ENCODE data around the gene IPO13. TPM values are rescaled to one million over a fixed set of nuclear protein-coding genes. Genes with fewer than 3 reads are reported as not detected.

Gene IPO13
- total and polyA plus RNA-seq, 10 of the 15 experiments (the other 5 are each of a cell fraction or from before 2014, with no cell fraction given) = 7.1 to 26.6 (median 15.9) TPM

GRCh38 chr1:43969746-43970466 lies 23.2 kb downstream of the IPO13 start, which contains the start of gene DPH2 (continued):
- TF ChIP-seq EP300 (IDR thresholded peaks at IDR 0.05; ENCODE audit: borderline replicate concordance in 1 of 2, control insufficient read depth in 1 of 2, low read depth in 2 of 2, low read length in 2 of 2) (no peak), MXI1 (IDR thresholded peaks at IDR 0.05; ENCODE audit: low read depth, low read length) (peak; percentile 99), CTCF (IDR thresholded peaks at IDR 0.05 in 2 of 3, conservative IDR thresholded peaks at IDR 0.05 in 1 of 3; ENCODE audit: control insufficient read depth in 2 of 3, extremely low read depth in 1 of 3, insufficient read depth in 1 of 3, low read depth in 3 of 3, low read length in 3 of 3) (peak in 2 of 3 experiments; percentile 10 to 15; a peak in 2 of 6 replicates), MTA2 (IDR thresholded peaks at IDR 0.05; ENCODE audit: low read depth) (peak; percentile 89), RCOR1 (conservative IDR thresholded peaks at IDR 0.05; ENCODE audit: low read depth, low read length) (no peak), IRF3 (IDR thresholded peaks at IDR 0.05) (peak; percentile 34; the same call in 1 of the 2 replicates), SMAD1 (IDR thresholded peaks at IDR 0.05; ENCODE audit: low read depth, partially characterized antibody) (no peak), SMAD5 (IDR thresholded peaks at IDR 0.05; ENCODE audit: low read depth) (0 out of 2 replicates have a peak, but pooled peaks have one; percentile 50), ZBTB40 (IDR thresholded peaks at IDR 0.05; ENCODE audit: borderline replicate concordance) (peak; percentile 98), SIN3A (IDR thresholded peaks at IDR 0.05; ENCODE audit: low read depth, low read length) (peak; percentile 94; the same call in 1 of the 2 replicates), MYC (IDR thresholded peaks at IDR 0.05; ENCODE audit: insufficient read depth, insufficient read length, insufficient replicate concordance, low read length, severe bottlenecking) (no peak), KDM1A (IDR thresholded peaks at IDR 0.05; ENCODE audit: borderline replicate concordance) (no peak), SIX5 (IDR thresholded peaks at IDR 0.05; ENCODE audit: low read depth, low read length, severe bottlenecking) (peak; percentile 93), IKZF1 (conservative IDR thresholded peaks at IDR 0.05) (peak; percentile 84), NKRF (conservative IDR thresholded peaks at IDR 0.05) (peak; percentile 97), RELB (IDR thresholded peaks at IDR 0.05; ENCODE audit: low read depth) (peak; percentile 67)

All from GM12878 (cell line).